Ovary (tissue), 9 donors: ENCODE measurements around the gene SRGAP3. TPM values are rescaled to one million over a fixed set of nuclear protein-coding genes. Genes with fewer than 3 reads are reported as not detected.

Experiments used
- DNase-seq, 5 donors: peaks; one replicate each; pipeline ENCODE4 v3.0.0-alpha.2; 2019 to 2020
- H3K27ac ChIP-seq, 2 donors: fragments of 200-600 bp; one replicate each; pipeline versions ENCODE4 v1.5.1 to v1.8.0; 2019 to 2022
- H3K27me3 ChIP-seq: fragments of 200-600 bp; one replicate; pipeline ENCODE4 v1.8.0; 2022
- H3K36me3 ChIP-seq: fragments of 200-600 bp; sonication (generic); one replicate; pipeline ENCODE4 v1.5.1; 2019
- H3K4me1 ChIP-seq: one replicate; pipeline ENCODE4 v1.8.1; 2013; ENCODE audit warnings: mild to moderate bottlenecking, moderate library complexity; ENCODE audit not compliant: insufficient read depth
- H3K4me3 ChIP-seq: fragments of 200-600 bp; sonication (generic); one replicate; pipeline ENCODE4 v1.5.1; 2017
- H3K9me3 ChIP-seq, 2 donors: fragments of 200-600 bp in 1 of 2; sonication (generic) in 1 of 2; one replicate each; pipeline versions ENCODE4 v1.5.1 to v1.8.1; 2013 to 2019; ENCODE audit warnings: mild to moderate bottlenecking in 1 of 2, moderate library complexity in 1 of 2
- EP300 ChIP-seq: sonication (generic); formaldehyde crosslinking; IDR thresholded peaks from one replicate; pipeline ENCODE4 v1.6.1; 2017; ENCODE audit warnings: antibody characterized with exemption
- POLR2A ChIP-seq: fragments of 450-650 bp; IDR thresholded peaks from one replicate; pipeline ENCODE4 v1.6.1; 2017; ENCODE audit warnings: antibody characterized with exemption, mild to moderate bottlenecking, moderate library complexity
- WGBS, 3 donors: extraction: QIAGEN DNeasy Blood & Tissue Kit in 1 of 3; methylation state at CpG; one replicate each; pipeline versions ENCODE4 v1.1.5 to v1.1.7; 2013 to 2017; 5-methylcytosine and 5-hydroxymethylcytosine counted together
- intact Hi-C, 4 donors: fragments of 100-400 bp; cut with DNase I; formaldehyde crosslinking; loops; one replicate each; pipeline versions ENCODE4 v1.11.0 to v1.15.1; 2022 to 2023
- polyA plus RNA-seq, 2 donors: library from polyadenylated mRNA; stranded (reverse); fragments of 200-250 nt in 1 of 2; fragments of 350-450 nt in 1 of 2; fragmentation: Illumina TruSeq in 1 of 2; extraction: RNeasy Lipid Tissue Mini Kit (QIAGEN cat#74804) in 1 of 2; gene quantifications; one replicate each; pipeline ENCODE4 v1.2.3, GENCODE V29; 2013 to 2014
- total RNA-seq, 7 donors: library from RNA; depleted of rRNA in 2 of 7; stranded (reverse); fragments of >200 nt in 2 of 7; fragmentation: NEBNext Ultra II Directional in 3 of 7; extraction: Animal tissue kit (Norgen Biotek cat#: 25700) in 3 of 7; gene quantifications; one replicate each; pipeline versions ENCODE4 v1.1.0 to v1.2.4, GENCODE V29; 2016 to 2023
- TF ChIP-seq, protein P1 (sequence below), 3 donors: fragments of 450-650 bp in 2 of 3; fragments of 200-600 bp in 1 of 3; IDR thresholded peaks; one replicate each; pipeline versions ENCODE4 v1.5.1 to v1.8.0; 2016 to 2022; ENCODE audit warnings: antibody characterized with exemption in 3 of 3, mild to moderate bottlenecking in 1 of 3
- donor health status: DM: no; HTN: no; CAD: no; lungs with moderate emphysema.
- donor health status: DM: no; HTN: no; CAD: no.
- donor health status: Bipolar disorder and iron deficiency.
- donor health status: DM: yes; HTN: yes; CAD: no.
- donor health status: DM: no; HTN: no; CAD: no.
- donor health status: DM: yes; HTN: yes; CAD: no.

SRGAP3 gene
- total and polyA plus RNA-seq, 9 donors, result 2.1 to 36.8 (median 13.1) TPM

- Histone ChIP-seq H3K4me3 (no peak overlapping the region), H3K4me1 (no peaks in the 10 kb centered on the region), H3K27ac (no peak overlapping the region), H3K9me3 (no peaks in the 10 kb centered on the region), H3K27me3 (no peaks in the 10 kb centered on the region), H3K36me3 (no peaks in the 10 kb centered on the region)
- WGBS, 3 donors, result 83 to 84% (median 84%) methylated on average over 6 of the region's 6 CpGs
- TF ChIP-seq EP300 (no peak), POLR2A (no peak)
- TF ChIP-seq, protein P1, sequence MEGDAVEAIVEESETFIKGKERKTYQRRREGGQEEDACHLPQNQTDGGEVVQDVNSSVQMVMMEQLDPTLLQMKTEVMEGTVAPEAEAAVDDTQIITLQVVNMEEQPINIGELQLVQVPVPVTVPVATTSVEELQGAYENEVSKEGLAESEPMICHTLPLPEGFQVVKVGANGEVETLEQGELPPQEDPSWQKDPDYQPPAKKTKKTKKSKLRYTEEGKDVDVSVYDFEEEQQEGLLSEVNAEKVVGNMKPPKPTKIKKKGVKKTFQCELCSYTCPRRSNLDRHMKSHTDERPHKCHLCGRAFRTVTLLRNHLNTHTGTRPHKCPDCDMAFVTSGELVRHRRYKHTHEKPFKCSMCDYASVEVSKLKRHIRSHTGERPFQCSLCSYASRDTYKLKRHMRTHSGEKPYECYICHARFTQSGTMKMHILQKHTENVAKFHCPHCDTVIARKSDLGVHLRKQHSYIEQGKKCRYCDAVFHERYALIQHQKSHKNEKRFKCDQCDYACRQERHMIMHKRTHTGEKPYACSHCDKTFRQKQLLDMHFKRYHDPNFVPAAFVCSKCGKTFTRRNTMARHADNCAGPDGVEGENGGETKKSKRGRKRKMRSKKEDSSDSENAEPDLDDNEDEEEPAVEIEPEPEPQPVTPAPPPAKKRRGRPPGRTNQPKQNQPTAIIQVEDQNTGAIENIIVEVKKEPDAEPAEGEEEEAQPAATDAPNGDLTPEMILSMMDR (IDR thresholded peaks at IDR 0.05), result no peak
- DNase-seq, result no peak
- intact Hi-C loops, result loop anchor here in 2 of 4 donors (5.0 kb wide), 1 partner anchor 316 kb away; no protein-coding TSS in a partner anchor
Measured at GRCh38 chr3:8986741-8987140, 262.7 kb downstream of the SRGAP3 start.

- DNase-seq, result no peak
- H3K4me1 ChIP-seq, result no peaks in the 10 kb centered on the region
- 82 to 89% (median 86%) methylated on average over 9 of the region's 9 CpGs for WGBS, 3 donors
- no peaks in the 10 kb centered on the region for H3K36me3 ChIP-seq
- intact Hi-C loops, result loop anchor here in 2 of 4 donors (5.0 kb wide), 1 partner anchor 316 kb away; no protein-coding TSS in a partner anchor
- H3K27ac ChIP-seq, result no peak overlapping the region
- no peaks in the 10 kb centered on the region for H3K9me3 ChIP-seq
- H3K27me3 ChIP-seq, result no peaks in the 10 kb centered on the region
- H3K4me3 ChIP-seq, result no peak overlapping the region
- no peak for TF ChIP-seq EP300
- no peak for TF ChIP-seq POLR2A
- TF ChIP-seq, protein P1 (IDR thresholded peaks at IDR 0.05), result no peak
Measured at GRCh38 chr3:8985876-8986275, 263.6 kb downstream of the SRGAP3 start.

DNA sequence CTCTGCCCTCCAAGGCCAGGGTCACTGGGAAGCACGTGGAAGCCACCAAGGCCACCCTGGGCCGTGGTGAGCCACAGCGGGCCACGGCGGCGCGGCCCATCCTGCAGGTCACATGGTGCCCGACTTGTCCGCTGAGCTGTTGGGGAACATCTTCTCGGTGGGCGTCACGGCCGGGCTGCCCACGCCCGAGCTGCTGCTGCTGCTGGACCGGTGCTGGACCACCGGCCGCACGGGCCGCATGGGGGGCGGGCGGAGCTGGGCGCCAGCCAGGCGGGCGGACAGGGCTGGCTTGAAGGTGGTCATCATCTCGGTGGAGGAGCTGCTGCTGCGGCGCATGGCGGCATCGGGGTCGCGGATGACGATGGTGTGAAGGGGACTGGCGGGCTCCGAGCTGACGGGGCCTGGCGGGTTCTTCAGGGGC is 264.0 kb downstream of the SRGAP3 start:
- no peak for DNase-seq
- no peaks in the 10 kb centered on the region for H3K4me1 ChIP-seq
- H3K27ac ChIP-seq, result no peak overlapping the region
- H3K4me3 ChIP-seq, result no peak overlapping the region
- no peaks in the 10 kb centered on the region for H3K36me3 ChIP-seq
- H3K9me3 ChIP-seq, result no peaks in the 10 kb centered on the region
- TF ChIP-seq POLR2A (no peak), EP300 (no peak)
- TF ChIP-seq, protein P1 (IDR thresholded peaks at IDR 0.05), result no peak
- 95 to 96% (median 95%) methylated on average over 37 of the region's 37 CpGs for WGBS, 3 donors
- intact Hi-C loops, result loop anchor here in 2 of 4 donors (5.0 kb wide), 1 partner anchor 317 kb away; no protein-coding TSS in a partner anchor
- no peaks in the 10 kb centered on the region for H3K27me3 ChIP-seq

- TF ChIP-seq, protein P1 (IDR thresholded peaks at IDR 0.05), result no peak
- TF ChIP-seq POLR2A (no peak), EP300 (no peak)
- 76 to 88% (median 88%) methylated on average over 7 of the region's 7 CpGs for WGBS, 3 donors
- Histone ChIP-seq H3K27ac (no peak overlapping the region), H3K27me3 (no peaks in the 10 kb centered on the region), H3K4me3 (no peak overlapping the region), H3K9me3 (no peaks in the 10 kb centered on the region), H3K36me3 (no peaks in the 10 kb centered on the region), H3K4me1 (no peaks in the 10 kb centered on the region)
- DNase-seq, result no peak
- intact Hi-C loops, result loop anchor here in 1 of 4 donors (5.0 kb wide), 1 partner anchor 323 kb away; no protein-coding TSS in a partner anchor
Measured at GRCh38 chr3:8984526-8984925, 264.9 kb downstream of the SRGAP3 start.
